Measurements from ENCODE around the gene ARHGEF39. TPM values are rescaled to one million over a fixed set of nuclear protein-coding genes. Genes with fewer than 3 reads are reported as not detected.

The ARHGEF39 gene
- total RNA-seq, 1 donor from 2014 or later = 14.2 TPM

DNA sequence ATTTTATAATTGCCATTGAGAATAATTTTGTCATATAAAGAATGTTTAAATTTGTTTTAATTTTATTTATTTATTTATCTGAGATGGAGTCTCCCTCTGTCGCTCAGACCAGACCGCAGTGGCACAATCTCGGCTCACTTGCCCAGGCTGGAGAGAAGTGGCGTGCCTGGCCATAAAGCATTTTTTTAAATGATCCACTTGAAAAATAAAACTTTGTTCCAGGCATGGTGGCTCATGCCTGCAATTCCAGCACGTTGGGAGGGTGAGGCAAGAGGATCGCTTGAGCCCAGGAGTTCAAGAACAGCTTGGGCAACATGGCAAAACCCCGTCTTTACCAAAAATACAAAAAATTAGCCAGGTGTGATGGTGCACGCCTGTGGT lies 12.2 kb downstream of the ARHGEF39 start:
- Mint-ChIP-seq H3K4me3 (no peak overlapping the region), H3K4me1 (ENCODE audit: unreplicated experiment) (peaks cover 23% of the 10 kb centered on the region), H3K9me3 (no peaks in the 10 kb centered on the region), H3K27ac (no peak overlapping the region), H3K27me3 (peaks cover 4% of the 10 kb centered on the region), H3K36me3 (peaks cover 2% of the 10 kb centered on the region)
- TF ChIP-seq, protein P1, sequence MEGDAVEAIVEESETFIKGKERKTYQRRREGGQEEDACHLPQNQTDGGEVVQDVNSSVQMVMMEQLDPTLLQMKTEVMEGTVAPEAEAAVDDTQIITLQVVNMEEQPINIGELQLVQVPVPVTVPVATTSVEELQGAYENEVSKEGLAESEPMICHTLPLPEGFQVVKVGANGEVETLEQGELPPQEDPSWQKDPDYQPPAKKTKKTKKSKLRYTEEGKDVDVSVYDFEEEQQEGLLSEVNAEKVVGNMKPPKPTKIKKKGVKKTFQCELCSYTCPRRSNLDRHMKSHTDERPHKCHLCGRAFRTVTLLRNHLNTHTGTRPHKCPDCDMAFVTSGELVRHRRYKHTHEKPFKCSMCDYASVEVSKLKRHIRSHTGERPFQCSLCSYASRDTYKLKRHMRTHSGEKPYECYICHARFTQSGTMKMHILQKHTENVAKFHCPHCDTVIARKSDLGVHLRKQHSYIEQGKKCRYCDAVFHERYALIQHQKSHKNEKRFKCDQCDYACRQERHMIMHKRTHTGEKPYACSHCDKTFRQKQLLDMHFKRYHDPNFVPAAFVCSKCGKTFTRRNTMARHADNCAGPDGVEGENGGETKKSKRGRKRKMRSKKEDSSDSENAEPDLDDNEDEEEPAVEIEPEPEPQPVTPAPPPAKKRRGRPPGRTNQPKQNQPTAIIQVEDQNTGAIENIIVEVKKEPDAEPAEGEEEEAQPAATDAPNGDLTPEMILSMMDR (conservative IDR thresholded peaks at IDR 0.05) = no peak
- DNase-seq (ENCODE audit: extremely low spot score, unreplicated experiment) = no peak

DNA sequence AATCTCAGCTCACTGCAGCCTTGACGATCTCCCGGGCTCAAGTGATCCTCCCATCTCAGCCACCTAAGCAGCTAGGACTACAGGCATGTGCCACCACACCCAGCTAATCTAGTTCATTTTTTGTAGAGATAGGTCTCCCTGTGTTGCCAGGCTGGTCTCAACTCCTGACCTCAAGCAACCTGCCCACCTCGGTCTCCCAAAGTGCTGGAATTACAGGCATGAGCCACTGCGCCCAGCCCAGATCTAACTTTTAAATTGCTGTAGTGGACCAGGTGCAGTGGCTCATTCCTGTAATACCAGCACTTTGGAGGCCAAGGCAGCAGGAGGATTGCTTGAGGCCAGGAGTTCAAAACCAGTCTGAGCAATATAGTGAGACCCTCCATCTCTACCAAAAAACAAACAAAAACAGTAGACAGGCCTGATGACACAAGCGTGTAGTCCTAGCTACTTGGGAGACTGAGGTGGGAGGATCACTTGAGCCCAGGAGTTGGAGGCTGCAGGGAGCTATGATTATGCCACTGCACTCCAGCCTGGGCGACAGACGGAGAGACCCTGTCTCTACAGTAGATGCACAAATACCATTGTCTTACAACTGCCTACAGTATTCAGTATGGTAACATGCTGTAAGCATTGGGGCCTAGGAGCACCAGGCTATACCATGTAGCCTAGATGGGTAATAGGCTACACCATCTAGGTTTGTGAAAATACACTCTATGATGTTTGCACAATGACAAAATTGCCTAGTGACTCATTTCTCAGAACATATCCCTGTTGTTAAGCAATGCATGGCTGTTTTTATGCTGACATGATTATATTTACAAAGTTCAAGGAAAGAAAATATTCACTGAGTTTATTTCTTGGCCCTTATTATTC lies 12.8 kb downstream of the ARHGEF39 start:
- Mint-ChIP-seq H3K4me3 (no peak overlapping the region), H3K27me3 (no peaks in the 10 kb centered on the region)

DNA sequence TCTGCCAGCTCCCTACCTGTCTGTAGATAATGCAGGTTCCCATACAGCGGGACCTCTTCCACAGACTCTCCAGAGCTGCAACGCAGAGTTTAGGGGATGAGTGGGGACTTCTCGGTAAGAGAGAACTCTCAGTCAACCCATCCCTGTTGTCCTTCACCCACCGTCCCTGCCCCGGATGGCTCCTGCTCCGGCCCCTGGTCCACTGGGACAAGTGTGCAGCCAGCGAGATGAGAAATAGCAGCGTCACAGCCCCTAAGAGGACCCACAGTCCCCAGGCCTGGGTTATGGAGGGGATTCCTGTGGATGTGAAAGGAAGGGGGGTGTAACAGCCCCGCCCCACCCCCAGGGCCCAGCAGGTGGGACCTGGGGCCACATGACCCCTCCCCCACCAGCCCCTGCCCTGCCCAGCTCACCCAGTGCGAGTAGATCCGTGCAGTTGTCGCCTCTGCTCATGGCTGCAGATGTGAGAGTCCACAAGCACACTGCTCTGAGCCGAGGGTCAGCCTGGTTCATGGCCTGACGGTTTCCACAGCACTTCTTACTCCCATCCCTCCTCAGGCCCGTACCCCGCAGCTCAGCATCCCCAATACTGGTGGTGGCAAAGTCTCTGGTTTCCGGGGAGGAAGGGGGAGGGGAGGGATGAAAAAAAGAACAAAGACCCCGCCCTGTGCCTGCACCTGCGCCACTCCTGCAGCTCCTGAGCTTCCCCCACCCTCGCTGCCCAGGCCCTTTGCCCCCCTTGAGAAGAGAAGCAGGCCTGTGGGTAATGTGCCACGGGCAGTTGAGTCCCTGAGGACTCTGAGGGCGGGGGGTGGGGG lies 14.4 kb downstream of the ARHGEF39 start, which contains the start of gene SIT1:
TSS of gene SIT1 (minus strand) at position 591 of the 818 bp plus-strand sequence. CDS start at position 513, 78 bp downstream.
- peak within 1 kb of the TSS; percentile 65 for H3K27ac Mint-ChIP-seq
- no peak within 1 kb of the TSS for H3K4me3 Mint-ChIP-seq
- TF ChIP-seq, protein P1 (conservative IDR thresholded peaks at IDR 0.05) = no peak
- no peak for DNase-seq (ENCODE audit: extremely low spot score, unreplicated experiment)
- no peaks in the 10 kb centered on the region for H3K27me3 Mint-ChIP-seq
- H3K36me3 Mint-ChIP-seq = no peaks in the 10 kb centered on the region
- peaks cover 17% of the 10 kb centered on the region for H3K4me1 Mint-ChIP-seq (ENCODE audit: unreplicated experiment)
- no peaks in the 10 kb centered on the region for H3K9me3 Mint-ChIP-seq

More for the DNA sequence above, 12.8 kb downstream of the ARHGEF39 start:
- H3K4me1 Mint-ChIP-seq (ENCODE audit: unreplicated experiment) = peaks cover 27% of the 10 kb centered on the region
- TF ChIP-seq, protein P1 (conservative IDR thresholded peaks at IDR 0.05) = no peak
- no peaks in the 10 kb centered on the region for H3K36me3 Mint-ChIP-seq
- peak overlapping the region; percentile 65 for H3K27ac Mint-ChIP-seq
- no peak for DNase-seq (ENCODE audit: extremely low spot score, unreplicated experiment)
- H3K9me3 Mint-ChIP-seq = no peaks in the 10 kb centered on the region

DNA sequence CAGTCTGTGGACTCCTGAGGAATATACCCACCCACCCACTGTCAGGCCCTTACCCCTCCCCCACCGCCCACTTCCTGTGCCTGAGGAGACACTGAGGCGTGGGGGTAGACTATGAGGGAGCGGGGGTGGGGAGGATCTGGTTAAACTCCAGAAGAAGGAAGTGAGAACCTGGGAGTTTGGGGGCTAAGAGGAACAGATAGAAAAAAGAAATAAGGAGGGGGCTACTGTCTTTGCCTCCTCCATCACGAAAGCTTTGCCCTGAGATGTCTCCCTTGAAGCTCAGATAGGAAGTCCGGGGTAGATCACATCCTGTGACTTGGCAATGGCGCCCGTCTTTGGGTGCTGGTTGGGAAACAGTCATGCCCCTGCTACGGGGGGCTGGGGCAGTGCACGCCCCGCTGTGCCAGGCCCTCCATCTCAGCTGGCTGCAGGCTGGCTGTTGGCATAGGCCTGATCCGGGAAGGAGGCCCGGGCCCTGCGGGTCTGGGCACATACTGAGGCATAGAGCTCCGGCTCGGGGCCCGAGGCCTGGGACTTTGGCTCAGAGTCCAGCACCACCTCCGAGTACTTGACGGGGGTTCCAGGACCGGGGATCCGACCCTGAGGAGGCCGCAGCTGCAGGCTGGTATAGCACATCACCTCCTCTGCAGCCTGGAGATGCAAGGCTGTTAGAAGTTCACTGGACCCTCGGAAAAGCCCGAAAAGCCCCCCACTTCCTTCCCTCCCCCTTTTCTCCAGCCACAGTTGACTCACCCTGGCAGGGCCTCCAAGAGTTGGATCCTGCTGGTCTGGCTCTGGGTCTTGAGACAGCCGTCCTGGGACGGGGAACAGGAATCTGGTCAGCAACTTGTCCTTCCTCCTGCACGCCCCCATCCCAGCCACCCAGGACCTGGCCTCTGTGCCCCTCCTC lies 15.3 kb downstream of the ARHGEF39 start:
- TF ChIP-seq, protein P1 (conservative IDR thresholded peaks at IDR 0.05) = no peak
- Mint-ChIP-seq H3K36me3 (no peaks in the 10 kb centered on the region), H3K9me3 (no peaks in the 10 kb centered on the region), H3K4me1 (ENCODE audit: unreplicated experiment) (peaks cover 17% of the 10 kb centered on the region), H3K27me3 (no peaks in the 10 kb centered on the region), H3K27ac (no peak overlapping the region), H3K4me3 (no peak overlapping the region)
- DNase-seq (ENCODE audit: extremely low spot score, unreplicated experiment) = no peak

All from type B pancreatic cell (in vitro differentiated cells).